ENCODE measurements around the gene NUP205.
A peak's percentile ranks its signal among the peaks of the same experiment; 100 is the strongest.

Gene NUP205

GRCh38 chr7:135557455-135558336 is at the start of gene NUP205:
Gene NUP205 (plus strand): TSS chr7:135557917. CDS start chr7:135557945, 28 bp downstream.
- DNase-seq = peak; percentile 88 to 92

GRCh38 chr7:135508883-135509588 is 48.7 kb upstream of the NUP205 start:
- DNase-seq = peak; percentile 31 to 34

- DNase-seq = no peak
Measured at GRCh38 chr7:135509589-135509838, 48.2 kb upstream of the NUP205 start.

- DNase-seq = peak; percentile 98
Measured at GRCh38 chr7:135509839-135510591, 47.7 kb upstream of the NUP205 start, which contains the start of gene CNOT4. Gene CNOT4 (minus strand): TSS chr7:135510102. CDS start chr7:135438331, 71,771 bp downstream.

- peak in 1 of 2 experiments; percentile 24 for DNase-seq
Measured at GRCh38 chr7:135510592-135511183, 47.0 kb upstream of the NUP205 start.

- peak; percentile 74 for DNase-seq
Measured at GRCh38 chr7:135512135-135512887, 45.4 kb upstream of the NUP205 start.

- peak in 1 of 2 experiments; percentile 12 for DNase-seq
Measured at GRCh38 chr7:135514856-135515255, 42.9 kb upstream of the NUP205 start.

GRCh38 chr7:135517060-135517459 is 40.7 kb upstream of the NUP205 start:
- DNase-seq = no peak

GRCh38 chr7:135518748-135519147 is 39.0 kb upstream of the NUP205 start:
- DNase-seq = no peak

- no peak for DNase-seq
Measured at GRCh38 chr7:135519233-135519688, 38.5 kb upstream of the NUP205 start.

- DNase-seq = no peak
Measured at GRCh38 chr7:135519871-135520270, 37.8 kb upstream of the NUP205 start.

GRCh38 chr7:135522509-135522908 is 35.2 kb upstream of the NUP205 start:
- DNase-seq = no peak

GRCh38 chr7:135523146-135523545 is 34.6 kb upstream of the NUP205 start:
- no peak for DNase-seq

GRCh38 chr7:135525426-135525825 is 32.3 kb upstream of the NUP205 start:
- no peak for DNase-seq

GRCh38 chr7:135527025-135527424 is 30.7 kb upstream of the NUP205 start:
- DNase-seq = no peak

GRCh38 chr7:135536150-135536549 is 21.6 kb upstream of the NUP205 start:
- no peak for DNase-seq

- no peak for DNase-seq
Measured at GRCh38 chr7:135537453-135537852, 20.3 kb upstream of the NUP205 start.

- no peak for DNase-seq
Measured at GRCh38 chr7:135537905-135538304, 19.8 kb upstream of the NUP205 start.

GRCh38 chr7:135538376-135538775 is 19.3 kb upstream of the NUP205 start:
- no peak for DNase-seq

- no peak for DNase-seq
Measured at GRCh38 chr7:135539629-135540028, 18.1 kb upstream of the NUP205 start.

GRCh38 chr7:135541029-135541428 is 16.7 kb upstream of the NUP205 start:
- no peak for DNase-seq

GRCh38 chr7:135550196-135550595 is 7.5 kb upstream of the NUP205 start:
- no peak for DNase-seq
